Endothelial cell of umbilical vein (primary cell): Measurements from ENCODE around the gene GALNT17. TPM values are rescaled to one million over a fixed set of nuclear protein-coding genes. Genes with fewer than 3 reads are reported as not detected.

Source experiments
- BruUV-seq: library from RNA; stranded (reverse); fragments of 400-500 nt; replicated peaks from 2 replicates; lab custom pipeline; 2021; lab: Mats Ljungman, UMichigan
- CTCF ChIA-PET: fragments of 300-600, 350-600 bp; sonication (Branson Sonifier 250); formaldehyde crosslinking; loops from one replicate; lab custom pipeline; 2021; ENCODE audit warnings: antibody characterized with exemption, inconsistent platforms; lab: Charles Lee
- POLR2A ChIA-PET: fragments of 300-600, 350-600 bp; sonication (Branson Sonifier 250); formaldehyde crosslinking; loops from one replicate; lab custom pipeline; 2021; ENCODE audit warnings: antibody characterized with exemption, inconsistent platforms; lab: Charles Lee
- DNase-seq: peaks from one replicate; pipeline ENCODE4 v3.0.0-alpha.2; 2011; ENCODE audit warnings: low read depth, low spot score
- FAIRE-seq: peaks from 2 replicates; lab custom pipeline; 2011; peaks lifted over from hg19 to GRCh38; lab: Jason Lieb, UNC
- H2AFZ ChIP-seq: 2 replicates; pipeline ENCODE4 v1.6.0; 2012; ENCODE audit warnings: low read depth, low read length, control low read depth, inconsistent platforms
- H3K27ac ChIP-seq: 2 replicates; pipeline ENCODE4 v1.5.1; 2011; ENCODE audit warnings: low read depth, mild to moderate bottlenecking, control low read depth, low read length, moderate library complexity; ENCODE audit not compliant: insufficient read depth
- H3K27me3 ChIP-seq, 2 experiments: 2 replicates each; pipeline versions ENCODE4 v1.6.0 to v1.6.1; 2011; ENCODE audit warnings: low read length in 2 of 2, mixed read lengths in 1 of 2; ENCODE audit not compliant: control insufficient read depth in 2 of 2, insufficient read depth in 2 of 2
- H3K36me3 ChIP-seq, 2 experiments: 2 replicates in 1 of 2; 3 replicates in 1 of 2; pipeline ENCODE4 v1.5.1; 2011; ENCODE audit warnings: low read length in 2 of 2, mild to moderate bottlenecking in 1 of 2, moderate library complexity in 1 of 2; ENCODE audit not compliant: control insufficient read depth in 2 of 2, insufficient read depth in 2 of 2; ENCODE audit errors: extremely low read depth in 1 of 2
- H3K4me1 ChIP-seq: 3 replicates; pipeline ENCODE4 v1.5.1; 2011; ENCODE audit warnings: mild to moderate bottlenecking, low read length; ENCODE audit not compliant: control insufficient read depth, insufficient read depth; ENCODE audit errors: extremely low read depth
- H3K4me2 ChIP-seq: 2 replicates; pipeline ENCODE4 v1.6.1; 2011; ENCODE audit warnings: low read length, control low read depth, mixed read lengths; ENCODE audit not compliant: insufficient read depth
- H3K4me3 ChIP-seq, 3 experiments: fragments of 200-600 bp in 1 of 3; sonication (generic), shearing (Covaris generic) in 1 of 3; replicated peaks in 1 of 3; 2 replicates each; pipeline ENCODE4 v1.5.1; 2011 to 2016; ENCODE audit warnings: control low read depth in 3 of 3, low read length in 3 of 3, mild to moderate bottlenecking in 2 of 3, inconsistent platforms in 1 of 3, low read depth in 1 of 3, moderate library complexity in 1 of 3; ENCODE audit not compliant: insufficient read depth in 1 of 3
- H3K79me2 ChIP-seq: 2 replicates; pipeline ENCODE4 v1.6.0; 2012; ENCODE audit warnings: low read length, inconsistent platforms; ENCODE audit not compliant: control insufficient read depth, insufficient read depth
- H3K9ac ChIP-seq: replicated peaks from 2 replicates; pipeline ENCODE3; 2011; ENCODE audit warnings: low read length, control low read depth; ENCODE audit not compliant: insufficient read depth; ENCODE audit errors: extremely low read depth
- H3K9me1 ChIP-seq: replicated peaks from 3 replicates; pipeline ENCODE4 v1.6.0; 2011; ENCODE audit warnings: mild to moderate bottlenecking, low read length; ENCODE audit not compliant: control insufficient read depth, insufficient read depth; ENCODE audit errors: extremely low read depth
- H3K9me3 ChIP-seq: replicated peaks from 2 replicates; pipeline ENCODE4 v1.5.1; 2012; ENCODE audit warnings: low read length, inconsistent platforms; ENCODE audit not compliant: control insufficient read depth, insufficient read depth
- H4K20me1 ChIP-seq: replicated peaks from 2 replicates; pipeline ENCODE3; 2011; ENCODE audit warnings: mild to moderate bottlenecking, low read length; ENCODE audit not compliant: control insufficient read depth, insufficient read depth; ENCODE audit errors: extremely low read depth
- EZH2 ChIP-seq: IDR thresholded peaks from 2 replicates; pipeline ENCODE4 v1.6.1; 2012; ENCODE audit warnings: borderline replicate concordance, low read depth, mild to moderate bottlenecking, moderate library complexity, low read length, inconsistent platforms; ENCODE audit not compliant: severe bottlenecking
- GATA2 ChIP-seq: IDR thresholded peaks from 2 replicates; pipeline ENCODE4 v1.7.0; 2011; ENCODE audit warnings: low read depth, mild to moderate bottlenecking, moderate library complexity, mixed read lengths, low read length; ENCODE audit not compliant: insufficient read length, insufficient read depth
- JUN ChIP-seq: IDR thresholded peaks from 2 replicates; pipeline ENCODE4 v1.6.1; 2011; ENCODE audit warnings: borderline replicate concordance, low read depth; ENCODE audit not compliant: insufficient read length, insufficient read depth
- MYC ChIP-seq: IDR thresholded peaks from one replicate; pipeline ENCODE4 v1.6.1; 2011; ENCODE audit warnings: mild to moderate bottlenecking, low read depth, low read length
- POLR2A ChIP-seq: IDR thresholded peaks from 2 replicates; pipeline ENCODE4 v1.6.1; 2012; ENCODE audit warnings: low read depth, mild to moderate bottlenecking, control low read depth, low read length
- dilution Hi-C: fragments of 300-500 bp; cut with MboI; formaldehyde crosslinking; loops from one replicate; pipeline ENCODE4 v1.15.0; 2019; ENCODE audit warnings: low sequenced_read_pairs; ENCODE audit not compliant: extremely low pct_ligation_motif_present
- intact Hi-C: fragments of 100-400 bp; cut with micrococcal nuclease; formaldehyde crosslinking; loops from one replicate; pipeline ENCODE4 v1.10.0; 2022
- polyA plus RNA-seq, 4 experiments: library from polyadenylated mRNA; depleted of rRNA in 3 of 4; stranded (reverse) in 3 of 4; unstranded in 1 of 4; fragments of >200 nt; gene quantifications; 2 replicates each; pipeline versions ENCODE4 v1.2.1 to v1.2.3, GENCODE V29; 2011 to 2012; ENCODE audit warnings: missing spikeins in 1 of 4
- total RNA-seq: library from RNA; stranded (reverse); gene quantifications from 2 replicates; pipeline ENCODE4 v1.2.3, GENCODE V29; 2021
- TF ChIP-seq, protein P1 (sequence below), 2 donors: IDR thresholded peaks; 1 replicate in 1 of 2; 2 replicates in 1 of 2; pipeline ENCODE4 v1.5.1; 2011; ENCODE audit warnings: low read length in 2 of 2, mild to moderate bottlenecking in 2 of 2, moderate library complexity in 2 of 2, control low read depth in 1 of 2, inconsistent platforms in 1 of 2, low read depth in 1 of 2; ENCODE audit not compliant: insufficient read depth in 1 of 2; ENCODE audit errors: extremely low read depth in 1 of 2
- TF ChIP-seq, protein P2 (sequence below): IDR thresholded peaks from 2 replicates; pipeline ENCODE4 v1.6.1; 2011; ENCODE audit not compliant: insufficient read depth, insufficient read length

Gene GALNT17
- total and polyA plus RNA-seq, 2 donors (not counting 3 experiments of a cell fraction or from before 2014, with no cell fraction given), result not detected

DNA sequence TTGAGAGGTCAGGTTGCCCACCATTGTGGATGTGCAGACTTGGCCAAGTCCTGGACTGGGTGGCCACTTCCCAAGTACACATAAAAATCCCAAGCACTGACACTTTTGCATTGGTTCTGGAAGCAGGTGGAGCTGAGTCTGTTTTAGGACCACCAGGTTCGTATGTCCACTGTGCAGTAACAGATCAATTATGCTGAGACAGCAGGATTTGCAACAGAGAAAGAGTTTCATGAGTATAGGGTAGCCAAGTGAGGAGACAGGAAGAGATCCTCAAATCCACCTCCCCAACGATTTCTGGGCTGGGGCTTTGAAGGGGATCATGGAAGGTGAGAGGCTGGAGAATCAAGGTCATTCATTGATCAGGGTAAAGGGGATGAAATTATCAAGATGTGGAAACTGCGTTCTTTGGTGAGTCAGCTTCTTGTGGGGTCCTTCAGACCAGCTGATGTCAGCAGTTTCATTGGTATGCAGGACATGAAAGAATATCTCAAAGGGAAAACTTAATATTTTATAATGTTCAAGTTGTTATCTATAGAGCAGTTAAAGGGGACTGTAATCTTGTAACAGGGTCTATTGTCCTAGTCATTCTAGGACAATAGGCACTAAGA is 277.7 kb downstream of the GALNT17 start:
- no peaks in the 10 kb centered on the region for H3K79me2 ChIP-seq
- POLR2A ChIA-PET, result no interaction called here

DNA sequence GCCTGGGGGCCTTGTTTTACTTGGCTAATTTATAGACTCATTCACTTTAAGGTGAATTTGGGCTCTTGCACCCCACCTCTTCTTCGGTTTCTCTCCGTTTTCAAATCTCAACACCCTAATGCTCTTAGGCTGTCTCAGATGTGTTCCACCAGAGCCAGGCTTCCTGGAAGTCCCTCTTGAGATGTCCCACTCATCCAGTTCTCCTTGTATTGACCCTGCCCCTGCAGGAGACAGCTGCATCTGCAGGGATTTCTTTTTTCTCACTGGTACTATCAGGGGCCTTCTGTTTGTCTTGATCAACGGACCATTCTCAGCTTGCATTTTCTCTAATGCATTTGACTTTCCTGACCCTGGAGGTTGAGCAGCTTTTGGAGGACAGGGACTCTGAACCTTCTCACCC is 279.5 kb downstream of the GALNT17 start:
- H3K4me2 ChIP-seq, result no peak overlapping the region
- POLR2A ChIA-PET, result no interaction called here
- no peak overlapping the region for H3K9ac ChIP-seq
- BruUV-seq, result no TSS peak
- H4K20me1 ChIP-seq, result no peaks in the 10 kb centered on the region
- DNase-seq (no peak), FAIRE-seq (no peak)
- no peaks in the 10 kb centered on the region for H3K79me2 ChIP-seq
- no peak overlapping the region for H2AFZ ChIP-seq
- no peak for TF ChIP-seq MYC
- TF ChIP-seq, protein P1, sequence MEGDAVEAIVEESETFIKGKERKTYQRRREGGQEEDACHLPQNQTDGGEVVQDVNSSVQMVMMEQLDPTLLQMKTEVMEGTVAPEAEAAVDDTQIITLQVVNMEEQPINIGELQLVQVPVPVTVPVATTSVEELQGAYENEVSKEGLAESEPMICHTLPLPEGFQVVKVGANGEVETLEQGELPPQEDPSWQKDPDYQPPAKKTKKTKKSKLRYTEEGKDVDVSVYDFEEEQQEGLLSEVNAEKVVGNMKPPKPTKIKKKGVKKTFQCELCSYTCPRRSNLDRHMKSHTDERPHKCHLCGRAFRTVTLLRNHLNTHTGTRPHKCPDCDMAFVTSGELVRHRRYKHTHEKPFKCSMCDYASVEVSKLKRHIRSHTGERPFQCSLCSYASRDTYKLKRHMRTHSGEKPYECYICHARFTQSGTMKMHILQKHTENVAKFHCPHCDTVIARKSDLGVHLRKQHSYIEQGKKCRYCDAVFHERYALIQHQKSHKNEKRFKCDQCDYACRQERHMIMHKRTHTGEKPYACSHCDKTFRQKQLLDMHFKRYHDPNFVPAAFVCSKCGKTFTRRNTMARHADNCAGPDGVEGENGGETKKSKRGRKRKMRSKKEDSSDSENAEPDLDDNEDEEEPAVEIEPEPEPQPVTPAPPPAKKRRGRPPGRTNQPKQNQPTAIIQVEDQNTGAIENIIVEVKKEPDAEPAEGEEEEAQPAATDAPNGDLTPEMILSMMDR (IDR thresholded peaks at IDR 0.05; ENCODE audit: extremely low read depth in 1 of 2, insufficient read depth in 1 of 2, low read depth in 1 of 2, low read length in 2 of 2), result no peak
- TF ChIP-seq, protein P2, sequence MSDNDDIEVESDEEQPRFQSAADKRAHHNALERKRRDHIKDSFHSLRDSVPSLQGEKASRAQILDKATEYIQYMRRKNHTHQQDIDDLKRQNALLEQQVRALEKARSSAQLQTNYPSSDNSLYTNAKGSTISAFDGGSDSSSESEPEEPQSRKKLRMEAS, result no peak
- TF ChIP-seq GATA2, result no peak
- TF ChIP-seq JUN, result no peak
- H3K27ac ChIP-seq, result no peak overlapping the region
- H3K4me1 ChIP-seq, result no peaks in the 10 kb centered on the region
- no peaks in the 10 kb centered on the region for H3K9me1 ChIP-seq
- H3K36me3 ChIP-seq, result no peaks in the 10 kb centered on the region
- intact Hi-C loops, result no loop called here
- H3K27me3 ChIP-seq, result no peaks in the 10 kb centered on the region
- dilution Hi-C loops, result no loop called here
- CTCF ChIA-PET, result no interaction called here
- peaks cover 5% of the 10 kb centered on the region for H3K9me3 ChIP-seq
- H3K4me3 ChIP-seq, result no peak overlapping the region

More for the DNA sequence above, 277.7 kb downstream of the GALNT17 start:
- dilution Hi-C loops, result no loop called here
- no TSS peak for BruUV-seq
- no peak for TF ChIP-seq POLR2A
- TF ChIP-seq, protein P1 (IDR thresholded peaks at IDR 0.05; ENCODE audit: extremely low read depth in 1 of 2, insufficient read depth in 1 of 2, low read depth in 1 of 2, low read length in 2 of 2), result no peak
- no peak for TF ChIP-seq EZH2
- no peak overlapping the region for H3K9ac ChIP-seq
- H3K9me3 ChIP-seq, result peaks cover 5% of the 10 kb centered on the region
- no peak overlapping the region for H3K4me2 ChIP-seq
- no peaks in the 10 kb centered on the region for H3K4me1 ChIP-seq
- no peaks in the 10 kb centered on the region for H4K20me1 ChIP-seq
- no peaks in the 10 kb centered on the region for H3K27me3 ChIP-seq
- no peaks in the 10 kb centered on the region for H3K9me1 ChIP-seq
- H3K36me3 ChIP-seq, result no peaks in the 10 kb centered on the region
- FAIRE-seq (no peak), DNase-seq (no peak)
- CTCF ChIA-PET, result interaction anchor here (0.6 kb wide), 1 partner anchor 258 kb away, joined by 3 read pairs; no protein-coding TSS in a partner anchor
- H2AFZ ChIP-seq, result no peak overlapping the region
- intact Hi-C loops, result no loop called here
- H3K27ac ChIP-seq, result no peak overlapping the region
- no peak overlapping the region for H3K4me3 ChIP-seq
